GM18870 (cell line): ENCODE measurements around the gene FRMPD4.

Source experiments
- ATAC-seq: cut with Tn5 transposase; IDR thresholded peaks from one replicate; pipeline ENCODE4 v1.9.1; 2021; ENCODE audit warnings: moderate library complexity; ENCODE audit not compliant: unreplicated experiment

The FRMPD4 gene

GRCh38 chrX:12423346-12423745, 285.1 kb downstream of the FRMPD4 start:
- ATAC-seq = no peak

DNA sequence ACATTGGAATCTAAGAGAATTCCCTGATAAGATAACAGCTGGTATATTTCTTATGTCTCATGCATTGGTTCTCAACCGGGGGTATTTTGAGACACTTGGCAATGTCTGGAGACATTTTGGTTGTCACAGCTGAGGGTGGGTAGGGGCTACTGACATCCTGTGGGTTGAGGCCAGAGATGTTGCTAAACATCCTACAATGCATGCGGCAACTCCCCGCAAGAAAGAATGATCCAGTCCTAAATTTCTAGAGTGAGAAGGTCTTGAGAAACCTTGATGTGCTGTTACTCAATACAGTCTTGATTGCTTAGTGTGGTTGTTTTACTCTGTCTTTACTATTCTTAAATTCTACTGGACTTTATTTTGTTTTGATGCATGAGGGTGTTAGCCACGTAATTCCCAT, 287.2 kb downstream of the FRMPD4 start:
- ATAC-seq = no peak

DNA sequence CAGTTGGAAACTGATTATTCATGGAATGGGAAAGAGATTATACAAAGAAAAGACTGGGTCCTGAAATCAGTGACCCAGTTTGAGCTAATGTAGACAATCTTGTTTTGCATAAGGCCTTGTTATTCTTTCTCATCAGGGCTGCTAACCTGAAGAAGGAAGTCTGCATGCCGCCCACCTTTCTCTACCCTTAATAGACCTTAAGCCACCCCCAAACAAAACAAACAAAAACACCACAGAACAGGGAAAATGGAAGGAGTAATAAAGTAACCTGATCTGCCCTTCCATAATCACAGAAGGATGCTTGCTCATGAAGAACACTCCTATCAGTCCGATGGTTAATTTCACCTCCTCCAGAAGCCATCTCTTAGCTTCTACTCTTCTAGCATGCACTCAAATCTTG, 288.1 kb downstream of the FRMPD4 start:
- no peak for ATAC-seq

- no peak for ATAC-seq
Measured at GRCh38 chrX:12434493-12434892, 296.2 kb downstream of the FRMPD4 start.

- no peak for ATAC-seq
Measured at GRCh38 chrX:12439416-12439815, 301.1 kb downstream of the FRMPD4 start.

- ATAC-seq = no peak
Measured at GRCh38 chrX:12440246-12440645, 302.0 kb downstream of the FRMPD4 start.

GRCh38 chrX:12441381-12442128, 303.3 kb downstream of the FRMPD4 start:
- no peak for ATAC-seq

- peak; percentile 84 for ATAC-seq
Measured at GRCh38 chrX:12443534-12444098, 305.3 kb downstream of the FRMPD4 start.

DNA sequence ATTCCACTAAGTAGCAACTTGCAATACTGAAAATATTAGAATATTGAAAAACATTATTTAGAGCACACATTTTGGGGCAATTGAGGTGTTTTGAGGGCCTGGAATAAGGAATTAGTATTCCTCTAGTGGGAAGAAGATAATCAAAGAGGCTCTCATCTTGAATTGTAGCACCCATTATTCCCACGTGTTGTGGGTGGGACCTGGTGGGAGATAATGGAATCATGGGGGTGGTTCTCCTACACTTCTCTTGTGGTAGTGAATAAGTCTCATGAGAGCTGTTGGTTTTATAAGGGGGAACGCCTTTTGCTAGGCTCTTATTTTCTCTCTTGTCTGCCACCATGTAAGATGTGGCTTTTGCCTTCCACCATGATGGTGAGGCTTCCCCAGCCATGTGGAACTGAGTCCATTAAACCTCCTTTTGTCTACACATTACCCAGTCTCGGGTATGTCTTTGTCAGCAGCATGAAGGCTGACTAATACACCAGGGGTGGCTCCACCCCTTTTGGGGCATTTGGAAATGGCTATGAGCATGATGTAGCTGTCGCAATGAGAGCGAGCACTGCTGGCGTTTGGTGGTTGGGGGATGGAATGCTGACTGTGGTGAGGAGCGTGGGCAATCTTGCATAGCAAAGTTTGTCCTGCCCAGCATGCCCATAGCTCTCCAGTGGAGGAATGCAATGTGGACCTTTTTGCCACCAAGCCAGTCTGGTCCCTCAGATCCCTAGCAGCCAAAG, 308.2 kb downstream of the FRMPD4 start:
- ATAC-seq = no peak

DNA sequence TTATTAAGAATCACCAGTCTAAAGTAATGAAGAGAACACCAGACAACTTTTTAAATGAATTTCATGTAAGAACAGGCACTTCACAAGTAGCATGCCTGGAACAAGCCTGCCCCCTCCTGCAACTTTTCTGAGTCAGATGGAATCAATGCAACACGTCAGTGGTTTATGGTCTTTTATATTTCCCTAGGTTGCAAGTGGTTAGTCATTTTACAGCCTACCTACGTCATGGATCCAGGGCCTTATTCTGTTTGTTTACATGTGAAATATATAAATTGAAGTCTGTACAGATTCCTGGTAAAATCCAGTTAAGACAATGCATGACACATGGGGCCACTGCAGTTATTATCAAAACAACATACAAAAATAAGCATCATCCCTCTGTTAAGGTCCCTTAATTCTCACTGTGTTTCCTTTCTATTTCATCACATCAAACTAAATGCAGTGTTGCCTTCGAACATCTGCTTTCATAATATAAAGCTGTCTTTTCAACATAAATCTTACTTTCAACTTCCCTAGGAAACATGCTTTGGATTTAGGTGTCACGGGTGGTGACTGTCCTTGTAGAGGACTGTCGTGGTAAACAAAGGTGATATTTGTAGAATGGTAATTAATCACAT, 309.3 kb downstream of the FRMPD4 start:
- ATAC-seq = no peak

DNA sequence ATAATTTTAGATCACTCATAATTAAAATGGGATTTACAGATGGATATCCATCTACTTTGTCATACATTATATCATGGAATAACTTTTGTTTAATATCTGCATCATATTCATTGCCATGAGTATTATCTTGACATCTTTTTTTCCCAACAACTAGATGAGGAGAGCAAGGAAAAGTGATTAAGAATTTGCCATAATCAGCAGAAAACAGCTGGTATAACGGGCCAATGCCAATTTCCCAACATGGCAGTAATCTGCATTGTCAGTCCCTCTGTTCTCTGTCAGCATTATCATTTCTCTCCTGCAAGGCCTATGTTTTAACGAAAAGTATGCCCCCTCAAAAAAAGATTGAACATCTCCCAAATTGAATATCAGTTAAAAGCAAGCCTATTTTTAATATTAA, 314.0 kb downstream of the FRMPD4 start:
- ATAC-seq = no peak

GRCh38 chrX:12460929-12461328, 322.7 kb downstream of the FRMPD4 start:
- no peak for ATAC-seq

GRCh38 chrX:12463052-12463451, 324.8 kb downstream of the FRMPD4 start:
- no peak for ATAC-seq

DNA sequence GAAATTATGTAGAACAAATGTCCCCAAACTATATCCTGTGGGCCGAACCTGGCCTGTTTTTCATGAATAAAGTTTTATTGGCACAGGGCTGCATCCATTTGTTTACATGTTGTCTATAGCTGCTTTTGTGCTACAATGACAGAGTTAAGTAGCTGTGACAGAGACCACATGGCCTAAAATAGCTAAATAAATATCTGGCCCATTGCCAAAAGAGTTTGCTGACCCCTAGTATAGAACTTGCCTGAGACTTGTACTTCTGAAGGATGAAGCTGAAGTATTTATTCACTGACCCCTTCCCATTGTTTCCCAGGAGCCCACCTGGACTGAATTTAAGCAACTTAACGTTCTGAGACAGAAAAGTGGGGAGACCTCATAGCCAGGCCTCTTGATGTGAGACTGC, 325.6 kb downstream of the FRMPD4 start:
- no peak for ATAC-seq

- ATAC-seq = no peak
Measured at GRCh38 chrX:12467321-12467720, 329.0 kb downstream of the FRMPD4 start.

DNA sequence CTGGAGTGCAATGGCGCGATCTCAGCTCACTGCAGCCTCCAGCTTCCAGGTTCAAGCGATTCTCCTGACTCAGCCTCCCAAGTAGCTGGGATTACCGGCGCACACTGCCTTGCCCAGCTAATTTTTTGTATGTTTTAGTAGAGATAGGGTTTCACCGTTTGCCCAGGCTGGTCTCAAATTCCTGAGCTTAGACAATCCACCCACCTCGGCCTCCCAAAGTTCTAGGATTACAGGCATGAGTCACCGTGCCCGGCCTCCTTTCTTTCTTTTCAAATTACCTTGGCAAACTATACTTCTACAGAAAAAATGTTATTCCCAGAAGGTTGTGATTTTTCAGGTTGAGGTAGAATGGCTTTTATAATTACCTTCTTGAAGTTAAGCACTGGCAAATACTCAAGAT, 331.0 kb downstream of the FRMPD4 start:
- ATAC-seq = no peak

DNA sequence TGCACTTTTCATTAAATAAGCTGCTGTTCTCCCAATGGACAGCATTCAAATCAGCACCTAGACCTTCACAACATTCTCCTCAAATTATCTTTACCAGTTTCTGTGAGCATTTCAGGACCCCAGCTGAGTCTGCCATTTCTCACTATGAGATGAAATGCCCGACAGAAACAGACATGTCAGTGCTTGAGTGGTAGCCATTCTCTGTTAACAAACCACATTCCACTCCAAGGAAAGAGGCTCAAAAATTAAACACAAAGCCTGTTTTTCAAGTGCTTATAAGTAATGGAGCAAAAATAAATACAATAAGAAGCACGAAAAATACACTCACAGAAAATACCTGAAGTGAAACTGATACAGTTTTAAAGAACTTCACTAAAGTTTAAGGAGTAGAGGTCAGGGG, 332.8 kb downstream of the FRMPD4 start:
- no peak for ATAC-seq

GRCh38 chrX:12480956-12481355, 342.7 kb downstream of the FRMPD4 start:
- ATAC-seq = no peak

GRCh38 chrX:12488220-12488619, 349.9 kb downstream of the FRMPD4 start:
- ATAC-seq = no peak

- no peak for ATAC-seq
Measured at GRCh38 chrX:12488771-12489170, 350.5 kb downstream of the FRMPD4 start.

DNA sequence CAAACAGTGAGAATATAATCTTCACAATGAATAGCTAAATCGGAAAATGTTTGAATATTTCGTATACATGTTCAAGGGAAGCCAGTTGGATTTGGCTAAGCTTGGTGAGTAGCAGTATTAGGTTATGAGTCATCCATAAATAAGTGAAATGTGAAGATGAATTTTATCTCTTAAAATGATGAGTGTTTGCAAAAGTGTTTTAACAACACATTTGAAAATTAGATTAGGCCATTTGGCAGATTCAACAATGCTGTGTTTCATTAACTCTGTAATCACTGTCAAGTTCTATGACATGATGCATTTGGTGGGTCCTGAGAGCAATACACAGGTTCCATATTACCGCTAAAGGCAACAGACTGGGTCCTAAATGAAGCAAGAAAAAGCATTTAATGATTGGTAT, 351.1 kb downstream of the FRMPD4 start:
- no peak for ATAC-seq
